K562 (cell line): ENCODE results near the gene ATP5F1A.

ENCODE experiments used
- CHD2 ChIP-seq: IDR thresholded peaks from 2 replicates; pipeline ENCODE4 v1.6.1; 2011; ENCODE audit warnings: low read depth, low read length
- CTCF ChIP-seq, 3 experiments: IDR thresholded peaks in 2 of 3; conservative IDR thresholded peaks in 1 of 3; 2 replicates each; pipeline ENCODE4 v1.5.1; 2011 to 2012; ENCODE audit warnings: low read length in 3 of 3, mild to moderate bottlenecking in 3 of 3, control low read depth in 2 of 3, improper control_type of control experiment in 1 of 3, inconsistent platforms in 1 of 3, low read depth in 1 of 3, mixed read lengths in 1 of 3, moderate library complexity in 1 of 3; ENCODE audit not compliant: insufficient read depth in 2 of 3
- FOS ChIP-seq: IDR thresholded peaks from 3 replicates; pipeline ENCODE4 v1.6.1; 2011; ENCODE audit not compliant: insufficient read length; ENCODE audit errors: extremely low read depth
- JUNB ChIP-seq: fragments of 450-650 bp; formaldehyde crosslinking; conservative IDR thresholded peaks from 2 replicates; pipeline ENCODE4 v1.4.0; 2020; ENCODE audit warnings: mild to moderate bottlenecking
- KHSRP ChIP-seq: fragments of 450-650 bp; IDR thresholded peaks from 2 replicates; pipeline ENCODE4 v1.6.1; 2017
- NR2C2 ChIP-seq, 2 experiments: fragments of 200-800 bp in 1 of 2; sonication (Bioruptor generic) in 1 of 2; sonication (generic) in 1 of 2; formaldehyde crosslinking in 1 of 2; IDR thresholded peaks; 2 replicates each; pipeline versions ENCODE4 v1.6.1 to v1.8.0; 2016 to 2022; ENCODE audit warnings: mild to moderate bottlenecking in 1 of 2, missing compliant biosample characterization in 1 of 2, missing genetic modification characterization in 1 of 2, missing genetic modification reagents in 1 of 2
- SP1 ChIP-seq: sonication (generic); formaldehyde crosslinking; IDR thresholded peaks from 2 replicates; pipeline ENCODE4 v1.8.1; 2022; ENCODE audit warnings: mild to moderate bottlenecking, missing genetic modification reagents
- TCF7L2 ChIP-seq: fragments of 150-350 bp; IDR thresholded peaks from 2 replicates; pipeline ENCODE4 v1.6.1; 2016; ENCODE audit warnings: low read depth, mild to moderate bottlenecking, low read length, moderate library complexity
- ZBTB1 ChIP-seq: sonication (generic); formaldehyde crosslinking; IDR thresholded peaks from 2 replicates; pipeline ENCODE4 v1.8.1; 2023; ENCODE audit warnings: missing genetic modification reagents, low read depth, mild to moderate bottlenecking, borderline replicate concordance
- ZFP36 ChIP-seq: fragments of 150-350 bp; IDR thresholded peaks from 2 replicates; pipeline ENCODE4 v1.6.1; 2018; ENCODE audit warnings: low read length, low read depth; ENCODE audit not compliant: partially characterized antibody
- ZNF589 ChIP-seq: fragments of 200-800 bp; sonication (Bioruptor generic); IDR thresholded peaks from 2 replicates; pipeline ENCODE4 v1.6.1; 2016; ENCODE audit warnings: low read depth, missing genetic modification characterization, missing compliant biosample characterization

GRCh38 chr18:46046126-46046525 lies 52.0 kb downstream of the ATP5F1A start:
- TF ChIP-seq FOS = no peak
- TF ChIP-seq CTCF (IDR thresholded peaks at IDR 0.05 in 2 of 3, conservative IDR thresholded peaks at IDR 0.05 in 1 of 3; ENCODE audit: insufficient read depth in 2 of 3, low read depth in 1 of 3, low read length in 3 of 3) = no peak
- TF ChIP-seq NR2C2 (CRISPR knock-in tag; IDR thresholded peaks at IDR 0.05) = no peak
- TF ChIP-seq NR2C2 (tag; IDR thresholded peaks at IDR 0.05) = no peak
- TF ChIP-seq JUNB (CRISPR knock-in tag) = no peak
- no peak for TF ChIP-seq SP1 (CRISPR knock-in tag)
- TF ChIP-seq TCF7L2 = no peak
- TF ChIP-seq ZFP36 = no peak
- no peak for TF ChIP-seq ZNF589 (CRISPR knock-in tag)
- TF ChIP-seq ZBTB1 (CRISPR knock-in tag) = no peak
- TF ChIP-seq CHD2 = no peak
- TF ChIP-seq KHSRP = no peak
